ENCODE measurements around the gene PSMA6. TPM values are rescaled to one million over a fixed set of nuclear protein-coding genes. Genes with fewer than 3 reads are reported as not detected.

Gene PSMA6
- polyA plus RNA-seq, 1 experiment = 300 TPM

DNA sequence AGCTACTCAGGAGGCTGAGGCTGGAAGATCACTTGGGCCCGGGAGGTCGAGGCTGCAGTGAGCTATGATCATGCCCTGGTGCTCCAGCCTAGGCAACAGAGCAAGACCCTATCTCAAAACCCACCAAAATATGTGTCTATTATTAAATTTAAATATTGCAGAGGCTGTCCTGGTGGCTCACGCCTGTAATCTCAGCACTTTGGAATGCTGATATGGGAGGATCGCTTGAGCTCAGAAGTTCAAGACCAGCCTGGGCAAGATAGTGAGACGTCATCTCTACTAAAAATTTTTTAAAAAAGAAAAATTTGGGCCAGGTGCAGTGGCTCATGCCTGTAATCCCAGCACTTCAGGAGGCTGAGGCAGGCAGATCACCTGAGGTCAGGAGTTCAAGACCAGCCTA lies 13.9 kb downstream of the PSMA6 start:
- DNase-seq (ENCODE audit: low read depth, low spot score) = no peak
- TF ChIP-seq, protein P1, sequence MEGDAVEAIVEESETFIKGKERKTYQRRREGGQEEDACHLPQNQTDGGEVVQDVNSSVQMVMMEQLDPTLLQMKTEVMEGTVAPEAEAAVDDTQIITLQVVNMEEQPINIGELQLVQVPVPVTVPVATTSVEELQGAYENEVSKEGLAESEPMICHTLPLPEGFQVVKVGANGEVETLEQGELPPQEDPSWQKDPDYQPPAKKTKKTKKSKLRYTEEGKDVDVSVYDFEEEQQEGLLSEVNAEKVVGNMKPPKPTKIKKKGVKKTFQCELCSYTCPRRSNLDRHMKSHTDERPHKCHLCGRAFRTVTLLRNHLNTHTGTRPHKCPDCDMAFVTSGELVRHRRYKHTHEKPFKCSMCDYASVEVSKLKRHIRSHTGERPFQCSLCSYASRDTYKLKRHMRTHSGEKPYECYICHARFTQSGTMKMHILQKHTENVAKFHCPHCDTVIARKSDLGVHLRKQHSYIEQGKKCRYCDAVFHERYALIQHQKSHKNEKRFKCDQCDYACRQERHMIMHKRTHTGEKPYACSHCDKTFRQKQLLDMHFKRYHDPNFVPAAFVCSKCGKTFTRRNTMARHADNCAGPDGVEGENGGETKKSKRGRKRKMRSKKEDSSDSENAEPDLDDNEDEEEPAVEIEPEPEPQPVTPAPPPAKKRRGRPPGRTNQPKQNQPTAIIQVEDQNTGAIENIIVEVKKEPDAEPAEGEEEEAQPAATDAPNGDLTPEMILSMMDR (IDR thresholded peaks at IDR 0.05; ENCODE audit: low read depth, low read length) = no peak
- no peak overlapping the region for H3K4me3 ChIP-seq (ENCODE audit: low read depth, low read length)
- H3K27me3 ChIP-seq (ENCODE audit: control insufficient read depth, insufficient read depth, low read length) = no peaks in the 10 kb centered on the region
- H3K9me3 ChIP-seq (ENCODE audit: control insufficient read depth, insufficient read depth, low read length) = no peaks in the 10 kb centered on the region
- ChIA-PET POLR2A (interaction anchor here (1.7 kb wide), 1 partner anchor 98 kb away, joined by 4 read pairs; the partner anchor contains the start of gene NFKBIA), CTCF (no interaction called here)
- H3K27ac ChIP-seq (ENCODE audit: low read depth, low read length) = no peak overlapping the region

DNA sequence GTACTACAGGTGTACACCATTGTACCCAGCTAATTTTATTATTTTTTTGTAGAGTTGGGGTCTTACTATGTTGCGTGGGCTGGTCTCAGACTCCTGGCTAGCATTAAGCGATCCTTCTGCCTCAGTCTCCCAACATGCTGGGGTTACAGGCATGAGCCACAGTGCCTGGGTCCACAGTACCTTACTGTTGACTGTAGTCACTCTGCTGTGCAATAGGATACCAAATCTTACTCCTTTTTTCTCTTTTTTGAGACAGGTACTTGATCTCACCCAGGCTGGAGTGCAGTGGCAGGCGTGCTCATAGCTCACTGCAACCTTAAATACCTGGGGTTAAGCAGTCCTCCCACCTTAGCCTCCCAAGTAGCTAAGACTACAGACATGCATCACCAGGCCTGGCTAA lies 25.6 kb downstream of the PSMA6 start:
- Histone ChIP-seq H3K9me3 (ENCODE audit: control insufficient read depth, insufficient read depth, low read length) (no peaks in the 10 kb centered on the region), H3K27ac (ENCODE audit: low read depth, low read length) (no peak overlapping the region), H3K27me3 (ENCODE audit: control insufficient read depth, insufficient read depth, low read length) (no peaks in the 10 kb centered on the region), H3K4me3 (ENCODE audit: low read depth, low read length) (no peak overlapping the region)
- CTCF ChIA-PET = no interaction called here
- TF ChIP-seq, protein P1 (IDR thresholded peaks at IDR 0.05; ENCODE audit: low read depth, low read length) = no peak
- no peak for DNase-seq (ENCODE audit: low read depth, low spot score)
- POLR2A ChIA-PET = interaction anchor here (1.1 kb wide), 1 partner anchor 24 kb away, joined by 3 read pairs; no protein-coding TSS in a partner anchor

DNA sequence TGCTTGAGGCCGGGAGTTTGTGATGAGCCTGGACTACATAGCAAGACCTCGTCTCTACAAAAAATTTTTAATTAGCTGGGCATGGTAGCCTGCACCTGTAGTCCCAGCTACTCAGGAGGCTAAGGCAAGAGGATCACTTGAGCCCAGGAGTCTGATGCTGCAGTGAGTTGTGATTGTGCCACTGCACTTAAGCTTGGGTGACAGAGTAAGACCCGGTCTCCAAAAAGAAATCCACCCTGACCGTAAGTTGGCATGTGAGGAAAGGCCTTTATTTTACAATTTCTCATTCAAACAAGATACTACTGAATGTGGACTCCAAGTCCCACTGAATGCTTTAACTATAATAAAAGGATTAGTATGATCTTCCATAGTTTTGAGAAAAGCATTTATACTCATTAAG lies 27.3 kb downstream of the PSMA6 start:
- TF ChIP-seq, protein P1 (IDR thresholded peaks at IDR 0.05; ENCODE audit: low read depth, low read length) = no peak

DNA sequence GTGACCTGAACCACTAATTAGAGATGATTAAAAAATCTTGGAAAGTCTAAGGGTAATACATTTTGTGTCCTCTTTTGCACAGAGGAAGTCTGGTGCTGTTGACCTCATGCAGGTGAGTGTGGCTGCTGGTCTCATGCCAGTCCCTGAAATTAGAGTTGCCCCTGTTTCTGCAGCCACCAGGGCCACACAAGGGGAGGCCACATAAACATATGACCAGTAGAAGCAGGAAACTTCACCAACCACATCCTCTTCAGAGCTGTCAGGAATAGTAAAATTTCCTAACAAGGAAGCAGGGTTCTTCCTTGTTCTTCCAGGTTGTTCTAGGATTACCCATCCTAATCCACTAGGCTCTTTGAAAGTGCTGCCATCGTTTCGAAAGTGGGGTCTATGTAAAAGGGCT lies 28.3 kb downstream of the PSMA6 start:
- TF ChIP-seq, protein P1 (IDR thresholded peaks at IDR 0.05; ENCODE audit: low read depth, low read length) = no peak
- no peaks in the 10 kb centered on the region for H3K27me3 ChIP-seq (ENCODE audit: control insufficient read depth, insufficient read depth, low read length)

More for the DNA sequence above, 27.3 kb downstream of the PSMA6 start:
- no peaks in the 10 kb centered on the region for H3K9me3 ChIP-seq (ENCODE audit: control insufficient read depth, insufficient read depth, low read length)
- no peaks in the 10 kb centered on the region for H3K27me3 ChIP-seq (ENCODE audit: control insufficient read depth, insufficient read depth, low read length)
- POLR2A ChIA-PET = interaction anchor here (0.7 kb wide), 1 partner anchor 205 kb away, joined by 9 read pairs; no protein-coding TSS in a partner anchor
- CTCF ChIA-PET = no interaction called here
- DNase-seq (ENCODE audit: low read depth, low spot score) = no peak
- H3K27ac ChIP-seq (ENCODE audit: low read depth, low read length) = no peak overlapping the region
- no peak overlapping the region for H3K4me3 ChIP-seq (ENCODE audit: low read depth, low read length)

DNA sequence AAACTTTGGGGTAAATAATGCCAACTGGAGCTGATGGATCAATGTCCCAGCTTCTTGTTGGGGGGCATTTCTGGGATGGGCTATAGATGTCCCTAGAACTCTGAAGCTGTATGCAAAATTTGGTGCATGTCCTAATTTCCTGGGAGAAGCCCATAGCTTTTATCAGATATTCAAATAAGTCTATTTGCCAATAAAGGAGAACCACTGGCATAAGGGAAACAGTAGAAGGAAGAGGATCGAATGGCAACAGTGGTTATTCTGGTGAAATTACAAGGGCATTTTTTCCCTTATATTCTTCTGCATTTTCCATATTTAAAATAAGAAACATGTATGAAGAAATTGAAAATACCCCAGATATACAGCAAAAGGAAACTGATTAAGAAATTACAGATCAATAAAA lies 34.2 kb downstream of the PSMA6 start:
- TF ChIP-seq, protein P1 (IDR thresholded peaks at IDR 0.05; ENCODE audit: low read depth, low read length) = no peak
- DNase-seq (ENCODE audit: low read depth, low spot score) = no peak
- H3K27me3 ChIP-seq (ENCODE audit: control insufficient read depth, insufficient read depth, low read length) = no peaks in the 10 kb centered on the region
- no peak overlapping the region for H3K4me3 ChIP-seq (ENCODE audit: low read depth, low read length)
- ChIA-PET CTCF (no interaction called here), POLR2A (no interaction called here)
- H3K27ac ChIP-seq (ENCODE audit: low read depth, low read length) = no peak overlapping the region
- no peaks in the 10 kb centered on the region for H3K9me3 ChIP-seq (ENCODE audit: control insufficient read depth, insufficient read depth, low read length)

More for the DNA sequence above, 28.3 kb downstream of the PSMA6 start:
- no peaks in the 10 kb centered on the region for H3K9me3 ChIP-seq (ENCODE audit: control insufficient read depth, insufficient read depth, low read length)
- H3K27ac ChIP-seq (ENCODE audit: low read depth, low read length) = no peak overlapping the region
- ChIA-PET POLR2A (interaction anchor here (0.6 kb wide), 1 partner anchor 85 kb away, joined by 4 read pairs; no protein-coding TSS in a partner anchor), CTCF (no interaction called here)
- no peak for DNase-seq (ENCODE audit: low read depth, low spot score)
- no peak overlapping the region for H3K4me3 ChIP-seq (ENCODE audit: low read depth, low read length)

Data from AG04450 (cell line).